Measurements from ENCODE around the gene MSANTD1. TPM values are rescaled to one million over a fixed set of nuclear protein-coding genes. Genes with fewer than 3 reads are reported as not detected.

MSANTD1 gene
- polyA plus RNA-seq, 1 of the 3 experiments (the other 2 are of a cell fraction) = 0.15 TPM

- Histone ChIP-seq H3K36me3 (replicated peaks in 1 of 2; ENCODE audit: control insufficient read depth in 1 of 2, insufficient read depth in 2 of 2, low read length in 1 of 2) (no peaks in the 10 kb centered on the region), H3K79me2 (ENCODE audit: insufficient read depth) (peaks cover 82% of the 10 kb centered on the region), H3K9ac (no peak overlapping the region), H3K4me3 (ENCODE audit: low read depth in 2 of 2, low read length in 1 of 2) (no peak overlapping the region), H3K4me1 (ENCODE audit: control insufficient read depth in 1 of 2, insufficient read depth in 2 of 2, low read depth in 1 of 2, low read length in 1 of 2) (peaks cover 16 to 34% of the 10 kb centered on the region in 2 experiments; a peak in 3 of 4 replicates), H3K9me2 (no peaks in the 10 kb centered on the region), H3K27ac (ENCODE audit: low read depth in 2 of 2, low read length in 1 of 2) (peak overlapping the region in 1 of 2 experiments; percentile 32; a peak in 2 of 4 replicates), H2AFZ (ENCODE audit: low read depth) (no peak overlapping the region), H4K20me1 (ENCODE audit: insufficient read depth) (peaks cover 82% of the 10 kb centered on the region), H3K27me3 (ENCODE audit: insufficient read depth) (no peaks in the 10 kb centered on the region), H3K9me3 (no peaks in the 10 kb centered on the region), H3K4me2 (peak overlapping the region; percentile 38; the same call in 1 of the 2 replicates), H3F3A (replicated peaks; ENCODE audit: insufficient read depth) (peaks cover 2% of the 10 kb centered on the region)
- TF ChIP-seq CHD2 (IDR thresholded peaks at IDR 0.05; ENCODE audit: low read length, partially characterized antibody) = no peak
- TF ChIP-seq JUND (IDR thresholded peaks at IDR 0.05) = no peak
- peak; percentile 32; the same call in 1 of the 2 replicates for TF ChIP-seq USF1 (IDR thresholded peaks at IDR 0.05; ENCODE audit: borderline replicate concordance, low read depth)
- POLR2A ChIA-PET = interaction anchor here (0.5 to 1.2 kb wide), 3 partner anchors 11 to 457 kb away, joined by 3 to 4 read pairs (median 3); no protein-coding TSS in a partner anchor
- CTCF ChIA-PET = interaction anchor here (1.4 kb wide), 1 partner anchor 10 kb away, joined by 3 read pairs; no protein-coding TSS in a partner anchor
- 90% methylated on average over 17 of the region's 25 CpGs for WGBS (ENCODE audit: low lambda C conversion rate)
- DNase-seq = peak; percentile 76
Observed at GRCh38 chr4:3304831-3305609, 56.1 kb downstream of the MSANTD1 start.

- Histone ChIP-seq H3K9ac (no peak overlapping the region), H3K4me1 (ENCODE audit: control insufficient read depth in 1 of 2, insufficient read depth in 2 of 2, low read depth in 1 of 2, low read length in 1 of 2) (peaks cover 16 to 26% of the 10 kb centered on the region in 2 experiments; a peak in 3 of 4 replicates), H3K36me3 (replicated peaks in 1 of 2; ENCODE audit: control insufficient read depth in 1 of 2, insufficient read depth in 2 of 2, low read length in 1 of 2) (no peaks in the 10 kb centered on the region), H3K27ac (ENCODE audit: low read depth in 2 of 2, low read length in 1 of 2) (peak overlapping the region in 1 of 2 experiments; percentile 32; a peak in 1 of 4 replicates), H2AFZ (ENCODE audit: low read depth) (no peak overlapping the region), H3F3A (replicated peaks; ENCODE audit: insufficient read depth) (peaks cover 2% of the 10 kb centered on the region), H3K79me2 (ENCODE audit: insufficient read depth) (peaks cover 80% of the 10 kb centered on the region), H3K9me2 (no peaks in the 10 kb centered on the region), H3K9me3 (no peaks in the 10 kb centered on the region), H3K4me3 (ENCODE audit: low read depth in 2 of 2, low read length in 1 of 2) (no peak overlapping the region), H3K4me2 (peak overlapping the region; percentile 38), H3K27me3 (ENCODE audit: insufficient read depth) (no peaks in the 10 kb centered on the region), H4K20me1 (ENCODE audit: insufficient read depth) (peaks cover 81% of the 10 kb centered on the region)
- WGBS (ENCODE audit: low lambda C conversion rate) = 82% methylated on average over 8 of the region's 9 CpGs
- ChIA-PET POLR2A (interaction anchor here (1.1 to 1.2 kb wide), 2 partner anchors 12 to 14 kb away, joined by 3 to 4 read pairs; no protein-coding TSS in a partner anchor), CTCF (interaction anchor here (1.2 to 1.7 kb wide), 3 partner anchors 11 to 40 kb away, joined by 3 to 6 read pairs (median 4); no protein-coding TSS in a partner anchor)
- no peak for DNase-seq
- TF ChIP-seq NRF1 (IDR thresholded peaks at IDR 0.05; ENCODE audit: low read depth, low read length) (no peak), EP300 (IDR thresholded peaks at IDR 0.05; ENCODE audit: borderline replicate concordance in 1 of 2, low read depth in 1 of 2, low read length in 1 of 2) (no peak), FOXM1 (IDR thresholded peaks at IDR 0.05; ENCODE audit: low read depth) (no peak), ELF1 (IDR thresholded peaks at IDR 0.05) (no peak), RXRA (IDR thresholded peaks at IDR 0.05; ENCODE audit: borderline replicate concordance, low read depth) (no peak), TCF12 (IDR thresholded peaks at IDR 0.05) (peak; percentile 46; the same call in 1 of the 2 replicates), MEF2A (IDR thresholded peaks at IDR 0.05; ENCODE audit: borderline replicate concordance, low read depth) (no peak), JUND (IDR thresholded peaks at IDR 0.05) (no peak), CTCF (IDR thresholded peaks at IDR 0.05) (no peak), CHD2 (IDR thresholded peaks at IDR 0.05; ENCODE audit: low read length, partially characterized antibody) (no peak), RFX5 (IDR thresholded peaks at IDR 0.05; ENCODE audit: low read length) (no peak), USF1 (IDR thresholded peaks at IDR 0.05; ENCODE audit: borderline replicate concordance, low read depth) (no peak)
- TF ChIP-seq, protein P1, sequence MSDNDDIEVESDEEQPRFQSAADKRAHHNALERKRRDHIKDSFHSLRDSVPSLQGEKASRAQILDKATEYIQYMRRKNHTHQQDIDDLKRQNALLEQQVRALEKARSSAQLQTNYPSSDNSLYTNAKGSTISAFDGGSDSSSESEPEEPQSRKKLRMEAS (IDR thresholded peaks at IDR 0.05; ENCODE audit: low read depth) = no peak
- TF ChIP-seq, protein P2, sequence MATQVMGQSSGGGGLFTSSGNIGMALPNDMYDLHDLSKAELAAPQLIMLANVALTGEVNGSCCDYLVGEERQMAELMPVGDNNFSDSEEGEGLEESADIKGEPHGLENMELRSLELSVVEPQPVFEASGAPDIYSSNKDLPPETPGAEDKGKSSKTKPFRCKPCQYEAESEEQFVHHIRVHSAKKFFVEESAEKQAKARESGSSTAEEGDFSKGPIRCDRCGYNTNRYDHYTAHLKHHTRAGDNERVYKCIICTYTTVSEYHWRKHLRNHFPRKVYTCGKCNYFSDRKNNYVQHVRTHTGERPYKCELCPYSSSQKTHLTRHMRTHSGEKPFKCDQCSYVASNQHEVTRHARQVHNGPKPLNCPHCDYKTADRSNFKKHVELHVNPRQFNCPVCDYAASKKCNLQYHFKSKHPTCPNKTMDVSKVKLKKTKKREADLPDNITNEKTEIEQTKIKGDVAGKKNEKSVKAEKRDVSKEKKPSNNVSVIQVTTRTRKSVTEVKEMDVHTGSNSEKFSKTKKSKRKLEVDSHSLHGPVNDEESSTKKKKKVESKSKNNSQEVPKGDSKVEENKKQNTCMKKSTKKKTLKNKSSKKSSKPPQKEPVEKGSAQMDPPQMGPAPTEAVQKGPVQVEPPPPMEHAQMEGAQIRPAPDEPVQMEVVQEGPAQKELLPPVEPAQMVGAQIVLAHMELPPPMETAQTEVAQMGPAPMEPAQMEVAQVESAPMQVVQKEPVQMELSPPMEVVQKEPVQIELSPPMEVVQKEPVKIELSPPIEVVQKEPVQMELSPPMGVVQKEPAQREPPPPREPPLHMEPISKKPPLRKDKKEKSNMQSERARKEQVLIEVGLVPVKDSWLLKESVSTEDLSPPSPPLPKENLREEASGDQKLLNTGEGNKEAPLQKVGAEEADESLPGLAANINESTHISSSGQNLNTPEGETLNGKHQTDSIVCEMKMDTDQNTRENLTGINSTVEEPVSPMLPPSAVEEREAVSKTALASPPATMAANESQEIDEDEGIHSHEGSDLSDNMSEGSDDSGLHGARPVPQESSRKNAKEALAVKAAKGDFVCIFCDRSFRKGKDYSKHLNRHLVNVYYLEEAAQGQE (IDR thresholded peaks at IDR 0.05; ENCODE audit: low read depth, low read length) = no peak
Observed at GRCh38 chr4:3305610-3306371, 56.8 kb downstream of the MSANTD1 start.
